ENCODE data around the gene SKP1. TPM values are rescaled to one million over a fixed set of nuclear protein-coding genes. Genes with fewer than 3 reads are reported as not detected.
A peak's percentile ranks its signal among the peaks of the same experiment; 100 is the strongest.

Gene SKP1
- total and polyA plus RNA-seq, 5 donors from 2014 or later: 310 to 1,272 (median 1,236) TPM

DNA sequence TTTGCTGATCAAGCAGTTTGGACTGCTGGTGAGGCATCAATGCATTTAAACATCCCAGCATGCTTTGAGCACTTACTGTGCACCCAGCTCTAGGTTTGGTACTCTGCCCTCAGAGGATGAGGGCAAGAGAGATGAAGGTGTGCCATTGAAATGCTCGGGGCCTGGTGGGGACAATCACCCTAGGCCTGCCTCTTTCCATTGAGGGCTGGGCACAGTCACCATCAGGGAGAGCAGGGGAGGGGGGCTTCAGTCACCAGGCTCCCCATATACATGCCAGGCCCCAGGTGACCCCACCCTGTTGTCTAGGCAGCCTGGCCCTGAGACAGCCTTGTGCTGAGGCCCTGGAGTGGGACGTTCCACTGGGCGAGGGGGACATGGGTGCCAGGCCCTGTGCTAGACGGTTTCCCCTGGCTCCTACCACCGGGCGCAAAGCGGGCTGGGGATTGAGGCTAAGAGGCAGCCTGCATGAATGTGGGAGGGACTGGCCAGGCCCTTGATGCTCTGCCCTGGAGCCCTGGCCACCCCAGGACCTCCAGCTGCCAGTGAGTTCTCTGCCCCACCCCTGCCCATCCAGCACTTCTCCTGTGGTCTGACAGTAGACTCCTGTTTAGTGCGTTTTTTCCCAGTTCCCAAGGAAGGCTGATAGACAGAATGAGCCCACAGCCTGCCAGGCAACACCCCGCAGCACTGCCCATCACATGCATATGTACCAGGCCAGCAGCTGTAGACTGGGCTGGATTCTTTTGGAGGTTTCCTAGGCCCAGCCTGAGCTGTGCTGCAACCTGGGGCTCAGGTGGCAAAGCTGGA is 43.4 kb downstream of the SKP1 start:
- peak in 1 of 2 donors; percentile 3 for ATAC-seq (ENCODE audit: low read depth in 2 of 2)
- Mint-ChIP-seq H3K4me3 (peak overlapping the region; percentile 80 to 93 (median 88)), H3K36me3 (peaks cover 51% of the 10 kb centered on the region), H3K27me3 (no peaks in the 10 kb centered on the region), H3K4me1 (peaks cover 18 to 99% (median 46%) of the 10 kb centered on the region in 4 donors), H3K9me3 (peaks cover 0 to 2% (median 0%) of the 10 kb centered on the region in 7 donors), H3K27ac (peak overlapping the region; percentile 98)
- no peak for DNase-seq
- Histone ChIP-seq H3K36me3 (ENCODE audit: control insufficient read depth, insufficient read depth, low read length) (peaks cover 42% of the 10 kb centered on the region), H3K4me3 (ENCODE audit: low read depth, low read length) (peak overlapping the region; percentile 50), H3K9me3 (ENCODE audit: control insufficient read depth in 2 of 2, low read length in 2 of 2) (no peaks in the 10 kb centered on the region), H3K27ac (ENCODE audit: insufficient read depth, low read length, poor library complexity, severe bottlenecking) (peak overlapping the region; percentile 93), H3K27me3 (ENCODE audit: control insufficient read depth, insufficient read depth, low read length) (no peaks in the 10 kb centered on the region), H3K4me1 (ENCODE audit: control insufficient read depth, insufficient read depth, low read length, poor library complexity, severe bottlenecking) (peaks cover 100% of the 10 kb centered on the region)

DNA sequence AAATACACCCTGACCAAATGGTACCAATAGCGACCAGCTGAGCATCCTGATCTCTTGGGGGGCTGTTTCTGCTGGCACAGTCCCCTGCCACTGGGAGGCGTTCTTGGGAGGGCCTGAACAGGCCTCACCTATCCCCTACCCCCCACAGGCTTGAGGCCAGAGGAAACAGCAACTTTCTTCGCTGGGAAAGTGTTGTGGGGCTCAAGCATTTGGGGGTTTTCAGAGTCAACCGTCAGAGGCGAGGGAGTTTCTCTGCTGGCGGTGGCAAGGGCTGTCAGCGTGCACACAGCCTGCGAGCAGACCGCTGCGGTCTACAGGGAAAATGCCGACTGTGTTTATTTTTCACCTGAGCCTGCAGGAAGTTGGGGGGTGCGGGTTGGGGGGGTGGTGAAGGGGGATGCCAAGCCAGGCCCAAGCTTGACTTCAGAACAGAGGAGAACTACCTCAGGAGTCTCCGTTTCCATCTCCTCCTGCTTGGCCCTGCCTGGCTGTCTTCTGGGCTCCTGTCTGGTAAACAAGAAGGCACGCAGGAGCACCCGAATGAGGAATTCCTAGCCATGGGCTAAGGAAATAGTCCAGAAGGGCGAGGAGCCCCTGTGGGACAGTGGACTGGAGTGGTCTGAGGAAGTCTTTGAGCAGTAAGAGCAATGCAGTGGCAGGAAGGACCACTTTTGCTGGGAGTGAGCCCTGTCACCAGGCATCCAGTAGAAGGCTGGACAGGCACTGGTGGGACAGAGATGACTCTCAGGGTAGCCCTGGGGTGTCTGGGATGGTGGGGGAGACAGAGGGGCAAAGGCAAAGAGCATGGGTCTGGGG is 44.2 kb downstream of the SKP1 start:
- Histone ChIP-seq H3K27ac (ENCODE audit: insufficient read depth, low read length, poor library complexity, severe bottlenecking) (peak overlapping the region; percentile 93), H3K27me3 (ENCODE audit: control insufficient read depth, insufficient read depth, low read length) (no peaks in the 10 kb centered on the region), H3K36me3 (ENCODE audit: control insufficient read depth, insufficient read depth, low read length) (peaks cover 37% of the 10 kb centered on the region), H3K4me1 (ENCODE audit: control insufficient read depth, insufficient read depth, low read length, poor library complexity, severe bottlenecking) (peaks cover 100% of the 10 kb centered on the region), H3K4me3 (ENCODE audit: low read depth, low read length) (peak overlapping the region; percentile 69), H3K9me3 (ENCODE audit: control insufficient read depth in 2 of 2, low read length in 2 of 2) (no peaks in the 10 kb centered on the region)
- H3K4me1 Mint-ChIP-seq: peaks cover 18 to 99% (median 52%) of the 10 kb centered on the region in 4 donors
- H3K27me3 Mint-ChIP-seq: no peaks in the 10 kb centered on the region
- peak; percentile 67 to 74 for ATAC-seq (ENCODE audit: low read depth in 2 of 2)
- peak; percentile 67 to 81 (median 77) for DNase-seq
- H3K9me3 Mint-ChIP-seq: peaks cover 0 to 2% (median 0%) of the 10 kb centered on the region in 7 donors
- H3K36me3 Mint-ChIP-seq: peaks cover 51% of the 10 kb centered on the region
- H3K4me3 Mint-ChIP-seq: peak overlapping the region; percentile 80 to 93 (median 88)
- peak overlapping the region; percentile 98 for H3K27ac Mint-ChIP-seq

DNA sequence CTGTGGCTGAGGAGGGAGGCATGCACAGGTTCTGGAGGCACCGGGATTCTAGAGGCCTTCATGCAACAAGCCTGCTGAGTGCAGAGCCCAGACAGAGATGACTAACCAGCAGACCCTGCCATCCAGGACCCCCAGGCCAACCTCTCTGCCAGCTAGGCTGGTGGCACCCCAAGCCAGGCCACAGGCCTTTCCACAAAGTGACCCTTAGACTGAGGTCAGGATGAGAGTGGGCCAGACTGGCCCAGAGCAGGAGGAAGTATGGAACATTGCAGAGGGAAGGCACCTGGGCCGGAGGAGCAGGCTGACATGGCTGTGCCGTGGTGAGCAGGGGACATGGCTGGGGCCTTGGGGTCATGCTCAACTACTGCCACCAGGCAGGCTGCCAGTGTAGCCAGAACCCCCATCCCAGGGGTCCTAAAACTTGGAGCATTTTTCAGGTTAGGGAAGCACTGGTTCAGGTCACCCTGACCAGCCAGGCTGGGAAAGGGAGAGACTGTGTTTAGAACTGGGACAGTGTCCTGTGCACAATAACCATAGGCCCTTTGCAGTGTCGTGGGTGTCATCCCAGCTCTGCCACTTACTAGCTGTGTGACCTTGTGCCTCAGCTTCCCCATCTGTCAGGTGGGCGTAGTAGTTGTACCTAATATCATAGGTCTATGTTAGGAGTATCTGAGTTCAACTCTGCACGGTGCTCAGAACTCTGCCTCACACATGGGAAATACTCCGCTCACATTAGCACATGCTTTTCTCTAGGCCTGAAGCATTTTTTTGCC is 45.0 kb downstream of the SKP1 start:
- Histone ChIP-seq H3K36me3 (ENCODE audit: control insufficient read depth, insufficient read depth, low read length) (peaks cover 37% of the 10 kb centered on the region), H3K27me3 (ENCODE audit: control insufficient read depth, insufficient read depth, low read length) (no peaks in the 10 kb centered on the region), H3K27ac (ENCODE audit: insufficient read depth, low read length, poor library complexity, severe bottlenecking) (peak overlapping the region; percentile 93), H3K9me3 (ENCODE audit: control insufficient read depth in 2 of 2, low read length in 2 of 2) (no peaks in the 10 kb centered on the region), H3K4me3 (ENCODE audit: low read depth, low read length) (peak overlapping the region; percentile 69), H3K4me1 (ENCODE audit: control insufficient read depth, insufficient read depth, low read length, poor library complexity, severe bottlenecking) (peaks cover 100% of the 10 kb centered on the region)
- H3K9me3 Mint-ChIP-seq: peaks cover 0 to 2% (median 0%) of the 10 kb centered on the region in 7 donors
- peaks cover 50% of the 10 kb centered on the region for H3K36me3 Mint-ChIP-seq
- no peaks in the 10 kb centered on the region for H3K27me3 Mint-ChIP-seq
- DNase-seq (no peak), ATAC-seq (ENCODE audit: low read depth in 2 of 2) (no peak)
- H3K27ac Mint-ChIP-seq: peak overlapping the region; percentile 98
- H3K4me3 Mint-ChIP-seq: peak overlapping the region; percentile 80 to 93 (median 90)
- peaks cover 18 to 99% (median 54%) of the 10 kb centered on the region in 4 donors for H3K4me1 Mint-ChIP-seq

DNA sequence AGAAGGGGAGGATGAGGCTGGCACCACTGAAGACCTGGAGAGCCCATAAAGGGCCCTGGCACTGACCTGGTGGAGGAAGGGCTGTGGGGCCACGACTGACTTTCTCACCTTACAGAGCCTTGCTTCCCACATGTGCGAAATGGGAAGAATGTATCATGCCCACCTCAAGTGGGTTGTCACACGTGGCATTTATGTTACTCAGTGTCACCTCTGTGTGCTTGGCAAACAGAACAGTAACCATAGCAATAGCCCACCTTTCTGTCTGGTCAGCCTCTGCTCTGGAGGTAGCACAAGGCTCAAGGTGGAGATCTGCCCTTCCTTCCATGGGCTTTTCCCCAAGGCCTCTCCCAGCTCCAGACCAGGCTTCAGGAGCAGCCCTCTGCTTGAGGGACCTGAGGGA is 45.6 kb downstream of the SKP1 start:
- peaks cover 18 to 99% (median 53%) of the 10 kb centered on the region in 4 donors for H3K4me1 Mint-ChIP-seq
- ATAC-seq (ENCODE audit: low read depth in 2 of 2) (no peak), DNase-seq (no peak)
- Histone ChIP-seq H3K9me3 (ENCODE audit: control insufficient read depth in 2 of 2, low read length in 2 of 2) (no peaks in the 10 kb centered on the region), H3K27me3 (ENCODE audit: control insufficient read depth, insufficient read depth, low read length) (no peaks in the 10 kb centered on the region), H3K36me3 (ENCODE audit: control insufficient read depth, insufficient read depth, low read length) (peaks cover 36% of the 10 kb centered on the region), H3K4me3 (ENCODE audit: low read depth, low read length) (peak overlapping the region; percentile 48), H3K27ac (ENCODE audit: insufficient read depth, low read length, poor library complexity, severe bottlenecking) (peak overlapping the region; percentile 93), H3K4me1 (ENCODE audit: control insufficient read depth, insufficient read depth, low read length, poor library complexity, severe bottlenecking) (peaks cover 100% of the 10 kb centered on the region)
- peaks cover 0 to 2% (median 0%) of the 10 kb centered on the region in 7 donors for H3K9me3 Mint-ChIP-seq
- H3K27me3 Mint-ChIP-seq: peaks cover 4% of the 10 kb centered on the region
- peaks cover 51% of the 10 kb centered on the region for H3K36me3 Mint-ChIP-seq
- H3K4me3 Mint-ChIP-seq: peak overlapping the region in 3 of 4 donors; percentile 89 to 93 (median 92)
- peak overlapping the region; percentile 98 for H3K27ac Mint-ChIP-seq

DNA sequence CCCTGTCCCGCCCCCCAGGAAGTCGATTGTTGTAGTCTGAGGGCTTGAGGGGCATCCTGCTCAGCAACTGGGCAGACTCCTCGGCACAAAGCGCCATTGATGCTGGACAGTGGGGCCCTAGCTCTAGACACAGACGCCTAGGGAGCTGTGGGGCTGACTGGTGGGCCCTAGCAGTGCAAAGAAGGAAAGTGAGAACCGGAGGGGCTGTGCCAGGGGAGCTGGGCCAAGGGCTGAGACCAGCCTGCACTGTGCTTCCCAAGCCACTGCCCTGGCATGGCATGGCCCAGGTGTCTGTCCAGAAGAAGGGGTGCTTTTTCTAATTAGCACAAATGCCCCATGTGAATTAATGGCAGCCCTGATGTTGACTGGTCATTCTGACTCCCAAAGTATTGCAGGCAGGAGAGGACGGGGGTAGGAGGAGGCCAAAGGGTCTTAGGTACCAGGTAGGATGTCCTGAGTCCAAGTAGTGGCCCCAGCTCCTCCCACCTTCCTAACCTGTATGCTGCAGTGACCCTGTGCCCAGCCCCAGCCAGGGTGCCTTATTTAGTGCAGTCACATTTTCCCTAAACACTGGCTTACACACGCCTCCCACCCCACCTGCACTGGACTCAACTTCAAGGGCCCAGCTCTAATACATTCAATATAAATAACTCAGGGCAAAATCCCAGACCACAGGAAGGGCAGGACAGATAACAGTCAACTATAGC is 46.4 kb downstream of the SKP1 start:
- no peaks in the 10 kb centered on the region for H3K9me3 ChIP-seq (ENCODE audit: control insufficient read depth in 2 of 2, low read length in 2 of 2)
- peaks cover 32% of the 10 kb centered on the region for H3K36me3 ChIP-seq (ENCODE audit: control insufficient read depth, insufficient read depth, low read length)
- no peaks in the 10 kb centered on the region for H3K27me3 ChIP-seq (ENCODE audit: control insufficient read depth, insufficient read depth, low read length)
- Mint-ChIP-seq H3K27me3 (peaks cover 4% of the 10 kb centered on the region), H3K4me3 (peak overlapping the region; percentile 77 to 97 (median 92)), H3K9me3 (no peaks in the 10 kb centered on the region), H3K27ac (peak overlapping the region; percentile 98), H3K4me1 (peaks cover 14 to 99% (median 52%) of the 10 kb centered on the region in 4 donors), H3K36me3 (peaks cover 51% of the 10 kb centered on the region)
- peak overlapping the region; percentile 48 for H3K4me3 ChIP-seq (ENCODE audit: low read depth, low read length)
- ATAC-seq (ENCODE audit: low read depth in 2 of 2) (no peak), DNase-seq (no peak)
- peak overlapping the region; percentile 93 for H3K27ac ChIP-seq (ENCODE audit: insufficient read depth, low read length, poor library complexity, severe bottlenecking)
- H3K4me1 ChIP-seq (ENCODE audit: control insufficient read depth, insufficient read depth, low read length, poor library complexity, severe bottlenecking): peaks cover 100% of the 10 kb centered on the region

DNA sequence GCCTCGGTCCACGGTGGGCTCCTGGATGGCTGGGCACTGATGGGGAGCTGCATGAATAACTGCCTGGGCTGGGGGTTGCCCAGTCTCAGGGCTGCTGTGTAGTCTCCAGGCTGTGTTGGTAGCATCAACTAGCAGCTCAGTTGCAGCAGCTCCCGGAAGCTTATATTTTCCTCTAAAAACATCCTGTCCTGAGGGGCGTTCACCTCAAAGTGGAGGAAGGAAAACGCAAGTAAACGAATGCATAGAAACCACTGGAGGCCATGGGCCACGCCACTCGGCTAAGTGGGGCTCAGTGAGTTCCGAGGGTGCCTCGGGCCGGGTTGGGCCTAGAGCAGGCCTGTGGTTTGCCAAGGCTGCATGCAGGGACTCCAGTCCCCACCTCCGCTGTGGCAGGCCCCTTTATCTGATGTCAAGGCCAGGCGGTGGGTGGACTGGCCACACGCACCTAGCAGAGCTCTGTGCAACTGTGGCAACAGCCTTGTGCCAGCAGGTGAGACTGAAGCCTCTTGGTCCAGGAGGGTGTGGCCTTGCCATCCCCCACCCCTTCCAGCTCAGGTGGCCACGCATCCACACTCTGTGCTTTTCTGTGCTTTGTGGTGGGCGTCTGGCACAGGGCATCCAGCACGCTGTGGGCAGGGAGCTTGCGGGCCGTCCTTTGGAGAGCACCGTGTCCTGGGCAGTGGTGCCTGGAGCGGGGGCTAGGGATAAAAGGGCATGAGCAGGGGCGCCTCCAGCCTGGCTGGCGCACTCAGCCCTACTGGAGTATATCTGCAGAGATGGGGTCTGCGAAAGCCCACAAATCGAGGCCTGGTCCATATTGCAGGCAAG is 47.1 kb downstream of the SKP1 start:
- ATAC-seq (ENCODE audit: low read depth in 2 of 2) (peak; percentile 13 to 20), DNase-seq (peak in 1 of 3 donors; percentile 73)
- peak overlapping the region; percentile 65 for H3K4me3 ChIP-seq (ENCODE audit: low read depth, low read length)
- no peaks in the 10 kb centered on the region for H3K9me3 ChIP-seq (ENCODE audit: control insufficient read depth in 2 of 2, low read length in 2 of 2)
- H3K27ac ChIP-seq (ENCODE audit: insufficient read depth, low read length, poor library complexity, severe bottlenecking): peak overlapping the region; percentile 93
- H3K27me3 Mint-ChIP-seq: peaks cover 4% of the 10 kb centered on the region
- peak overlapping the region; percentile 98 for H3K27ac Mint-ChIP-seq
- H3K27me3 ChIP-seq (ENCODE audit: control insufficient read depth, insufficient read depth, low read length): no peaks in the 10 kb centered on the region
- H3K4me3 Mint-ChIP-seq: peak overlapping the region; percentile 87 to 97 (median 92)
- peaks cover 48% of the 10 kb centered on the region for H3K36me3 Mint-ChIP-seq
- no peaks in the 10 kb centered on the region for H3K9me3 Mint-ChIP-seq
- H3K36me3 ChIP-seq (ENCODE audit: control insufficient read depth, insufficient read depth, low read length): peaks cover 28% of the 10 kb centered on the region
- H3K4me1 Mint-ChIP-seq: peaks cover 12 to 99% (median 48%) of the 10 kb centered on the region in 4 donors
- peaks cover 100% of the 10 kb centered on the region for H3K4me1 ChIP-seq (ENCODE audit: control insufficient read depth, insufficient read depth, low read length, poor library complexity, severe bottlenecking)
